NCI-H2227 (cell line): ENCODE data around the gene PATL1.
"Not testable (repeated sequence)": the region's sequence is repeated elsewhere in the genome, so short reads cannot be mapped to it uniquely, and the experiment has no call there.

Source experiments
- DNase-seq: peaks from one replicate; lab custom pipeline; 2025; ENCODE audit not compliant: unreplicated experiment; lab: John Stamatoyannopoulos, UW

The PATL1 gene

GRCh38 chr11:59674291-59674690 is 5.5 kb upstream of the PATL1 start:
- DNase-seq, result no peak

GRCh38 chr11:59673291-59673690 is 4.5 kb upstream of the PATL1 start:
- DNase-seq, result no peak

DNA sequence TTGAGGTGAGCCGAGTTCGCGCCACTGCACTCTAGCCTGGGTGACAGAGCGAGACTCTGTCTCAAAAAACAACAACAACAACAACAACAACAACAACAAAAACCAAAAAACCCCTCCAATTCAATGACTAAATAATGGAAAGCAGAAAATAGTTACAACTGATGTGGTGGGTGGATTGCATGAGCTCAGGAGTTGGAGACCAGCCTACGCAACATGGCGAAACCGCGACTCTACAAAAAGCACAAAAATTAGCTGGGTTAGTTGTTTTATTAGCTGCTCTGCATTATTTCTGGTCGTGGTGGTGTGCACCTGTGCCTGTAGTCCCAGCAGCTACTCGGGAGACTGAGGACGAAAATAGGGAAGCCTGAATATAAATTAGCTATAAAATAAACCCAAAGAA is 2.6 kb upstream of the PATL1 start:
- no peak for DNase-seq

DNA sequence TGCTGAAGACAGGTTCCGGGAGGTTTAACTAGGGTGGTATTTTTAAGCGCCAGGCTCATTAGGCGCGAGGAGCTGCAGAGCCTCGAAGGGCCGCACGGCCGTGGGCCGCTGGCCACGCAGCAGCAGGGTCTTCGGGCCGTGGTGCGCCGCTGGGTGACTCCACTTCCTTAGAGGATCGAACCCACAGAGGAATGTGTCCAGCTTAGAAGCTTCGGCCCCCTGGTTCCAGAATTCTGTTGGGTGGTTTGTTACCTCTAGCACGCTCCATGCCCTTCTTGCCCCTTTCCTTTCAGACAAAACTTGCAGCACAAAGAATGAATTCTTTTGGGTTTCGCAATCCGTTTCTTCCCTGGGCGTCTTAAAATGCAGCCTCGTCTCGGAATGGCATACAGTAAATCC is 773 bp upstream of the PATL1 start:
- no peak for DNase-seq

DNA sequence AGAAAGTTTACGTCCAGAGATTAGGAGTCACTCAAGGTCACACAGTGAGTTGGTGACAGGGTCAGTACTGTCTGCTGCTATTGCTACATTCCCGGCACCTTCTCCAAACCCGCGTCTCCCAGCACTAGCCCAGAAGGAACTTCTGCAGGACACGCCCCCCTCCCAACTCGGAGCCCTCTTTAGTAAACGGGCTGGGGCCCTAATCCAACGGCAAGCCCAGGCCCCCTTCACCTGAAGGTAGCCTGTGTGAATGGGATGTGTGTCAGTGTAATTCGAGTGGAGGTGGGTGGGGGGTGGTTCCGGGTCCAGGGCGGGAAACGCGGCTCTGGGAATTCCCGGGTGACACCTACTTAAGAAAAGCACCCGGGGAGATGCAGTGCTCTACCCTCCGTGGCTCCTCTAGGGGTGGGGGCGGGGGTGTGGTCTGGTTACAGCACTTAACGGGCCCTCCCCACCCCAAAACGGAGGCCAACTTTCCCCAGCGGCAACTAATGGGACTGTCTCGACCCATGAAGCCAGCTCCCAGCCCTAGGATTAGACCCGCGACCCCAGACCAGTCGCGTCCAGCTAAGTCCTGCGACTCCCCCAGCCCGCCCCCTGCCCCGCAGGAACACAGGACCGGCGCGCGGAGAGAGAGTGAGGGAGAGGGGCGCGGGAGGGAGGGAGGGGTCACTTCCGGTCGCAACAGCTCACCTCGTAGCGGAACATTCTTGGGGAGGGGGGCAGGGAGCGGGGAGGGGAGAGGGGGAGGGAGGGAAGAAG is 468 bp downstream of the PATL1 start:
- peak; percentile 51 for DNase-seq

- DNase-seq, result no peak
Measured at GRCh38 chr11:59667812-59668187, 1.0 kb downstream of the PATL1 start.

- DNase-seq, result no peak
Measured at GRCh38 chr11:59666969-59667368, 1.9 kb downstream of the PATL1 start.

GRCh38 chr11:59660621-59661020 is 8.2 kb downstream of the PATL1 start:
- no peak for DNase-seq

DNA sequence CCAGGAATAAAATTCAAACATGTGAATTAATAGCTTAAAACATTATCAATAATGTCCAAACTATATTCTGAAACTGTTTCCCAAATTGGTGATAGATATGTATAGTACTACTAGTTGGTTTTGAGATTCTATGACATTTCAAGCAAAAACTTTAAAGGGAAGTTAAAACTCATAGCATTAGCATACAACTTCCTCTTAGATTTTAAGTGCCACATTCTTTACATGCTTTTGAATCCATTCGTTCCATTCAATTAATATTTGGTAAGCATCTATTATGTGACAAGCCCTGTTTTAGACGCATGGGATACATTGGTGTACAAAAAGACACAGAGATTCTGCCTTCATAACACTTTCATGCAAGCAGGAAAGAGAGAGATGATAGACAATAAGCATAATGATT is 8.9 kb downstream of the PATL1 start:
- no peak for DNase-seq

- DNase-seq, result no peak
Measured at GRCh38 chr11:59658036-59658435, 10.8 kb downstream of the PATL1 start.

GRCh38 chr11:59654893-59655292 is 13.9 kb downstream of the PATL1 start:
- no peak for DNase-seq

DNA sequence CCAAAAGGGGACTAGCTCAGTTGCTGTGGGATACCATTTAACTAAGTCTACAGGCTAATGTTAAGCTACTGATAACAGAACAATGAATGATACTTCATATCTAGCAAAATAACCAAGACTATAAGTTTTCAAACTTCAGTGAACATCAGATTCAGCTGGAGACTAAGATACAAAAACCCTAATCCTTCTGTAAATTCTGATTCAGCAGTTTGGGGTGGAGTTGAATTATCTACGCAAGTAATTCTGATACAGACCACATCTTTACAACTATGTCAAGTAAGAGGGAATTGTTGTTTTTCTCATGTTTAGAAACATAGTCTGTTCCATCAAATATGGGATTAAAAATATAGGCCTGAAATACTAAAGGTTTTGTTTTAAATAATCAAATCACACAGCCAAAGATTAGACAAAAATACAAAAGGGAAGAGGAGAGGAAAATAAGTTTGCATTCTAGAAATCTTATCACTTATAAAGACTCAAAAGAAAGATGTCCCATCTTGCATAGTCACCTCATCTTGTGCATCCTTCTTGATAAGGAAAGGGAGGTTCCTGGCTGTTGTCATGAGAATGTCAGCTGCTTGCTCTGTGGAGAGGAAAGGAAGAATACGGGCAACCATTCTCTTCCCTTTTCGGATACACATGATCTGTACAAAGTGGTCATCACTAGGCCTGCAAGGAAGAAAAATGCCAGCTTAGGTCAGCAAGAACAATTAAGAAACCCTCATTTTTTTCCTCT is 21.4 kb downstream of the PATL1 start:
- no peak for DNase-seq

DNA sequence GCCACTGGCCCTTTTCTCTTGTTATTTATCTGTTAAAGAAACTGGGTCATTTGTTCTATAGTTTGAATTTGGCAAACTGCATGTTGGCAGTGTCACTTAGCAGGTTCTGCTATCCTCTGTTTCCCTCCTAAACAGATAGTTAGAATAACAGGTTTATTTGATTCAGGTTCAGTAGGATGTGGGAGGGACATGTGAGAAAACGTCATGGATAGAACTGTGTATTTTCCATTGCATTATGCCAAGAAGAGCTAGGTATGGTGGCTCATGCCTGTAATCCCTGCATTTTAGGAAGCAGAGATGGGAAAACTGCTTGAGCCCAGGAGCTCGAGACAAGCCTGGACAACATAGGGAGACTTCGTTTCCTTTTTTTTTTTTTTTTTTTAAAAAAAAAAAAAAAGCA is 24.3 kb downstream of the PATL1 start:
- no peak for DNase-seq

DNA sequence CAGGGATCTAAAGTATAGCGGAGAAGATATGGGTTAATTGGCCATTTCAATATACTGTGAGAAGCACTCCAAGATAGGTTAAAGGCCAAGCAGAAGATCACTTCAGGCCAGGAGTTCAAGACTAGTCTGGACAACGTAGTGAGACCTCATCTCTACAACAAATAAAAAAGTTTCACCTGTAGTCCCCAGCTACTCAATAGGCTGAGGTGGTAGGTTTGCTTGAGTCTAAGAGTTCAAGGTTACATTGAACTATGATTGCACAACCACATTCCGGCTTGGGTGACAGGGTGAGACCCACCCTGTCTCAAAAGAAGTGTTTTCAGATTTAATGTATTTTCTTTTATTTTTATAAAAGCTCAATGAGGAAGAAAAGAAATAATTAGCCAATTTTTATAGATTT is 25.4 kb downstream of the PATL1 start:
- DNase-seq, result no peak

GRCh38 chr11:59641156-59641555 is 27.7 kb downstream of the PATL1 start:
- no peak for DNase-seq

DNA sequence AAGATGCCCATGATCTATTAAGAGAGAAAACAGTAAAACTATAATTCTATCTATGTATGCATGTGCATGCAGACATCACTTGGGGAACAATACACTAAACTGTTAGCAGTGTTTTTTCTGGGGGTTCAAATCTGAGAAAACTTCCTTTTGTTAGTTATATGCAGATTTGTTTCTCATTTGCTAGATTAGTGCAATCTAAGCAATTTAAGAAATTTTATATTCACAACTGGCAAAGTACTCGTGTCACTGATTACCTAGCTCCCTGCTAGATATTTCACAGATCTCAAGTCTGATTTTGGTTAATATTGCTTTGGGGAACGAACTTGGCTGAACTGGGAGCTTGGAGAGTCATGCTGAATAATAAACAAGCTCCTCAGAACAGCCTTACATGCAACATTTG is 38.3 kb downstream of the PATL1 start:
- DNase-seq, result no peak

DNA sequence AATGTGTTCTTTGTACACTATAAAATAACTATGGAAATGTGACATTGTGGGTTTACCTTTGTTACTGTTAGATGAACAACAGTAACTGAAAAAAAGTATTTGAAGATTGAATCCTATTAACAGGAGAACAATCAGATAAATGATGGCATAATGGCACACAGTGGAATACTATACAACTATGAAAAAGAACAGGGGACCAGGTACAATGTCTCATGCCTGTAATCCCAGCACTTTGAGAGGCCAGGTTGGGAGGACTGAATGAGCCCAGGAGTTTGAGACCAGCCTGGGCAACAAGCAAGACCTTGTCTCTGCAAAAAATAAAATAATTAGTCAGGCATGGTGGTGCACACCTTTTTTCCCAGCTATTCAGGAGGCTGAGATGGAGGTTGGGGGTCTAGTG is 38.8 kb downstream of the PATL1 start:
- DNase-seq, result no peak

GRCh38 chr11:59626969-59627368 is 41.9 kb downstream of the PATL1 start:
- DNase-seq, result not testable (repeated sequence)

DNA sequence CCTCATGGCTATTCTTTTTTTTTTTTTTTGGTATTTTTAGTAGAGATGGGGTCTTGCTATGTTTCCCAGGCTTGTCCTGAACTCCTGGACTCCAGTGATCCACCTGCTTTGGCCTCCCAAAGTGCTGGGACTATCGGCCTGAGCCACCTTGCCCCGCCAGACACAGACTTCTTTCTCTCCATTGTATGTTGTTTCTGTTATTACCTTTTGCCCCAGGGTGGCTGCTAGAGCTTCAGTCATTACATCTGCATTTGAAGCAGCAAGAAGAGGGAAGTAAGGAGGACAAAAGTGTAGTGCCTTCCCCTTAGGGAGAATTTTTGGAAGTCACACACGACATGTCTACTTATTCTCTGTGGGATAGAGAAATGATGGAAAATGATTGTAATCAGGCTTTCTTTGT is 43.1 kb downstream of the PATL1 start:
- DNase-seq, result no peak

GRCh38 chr11:59617876-59618275 is 51.0 kb downstream of the PATL1 start:
- no peak for DNase-seq

DNA sequence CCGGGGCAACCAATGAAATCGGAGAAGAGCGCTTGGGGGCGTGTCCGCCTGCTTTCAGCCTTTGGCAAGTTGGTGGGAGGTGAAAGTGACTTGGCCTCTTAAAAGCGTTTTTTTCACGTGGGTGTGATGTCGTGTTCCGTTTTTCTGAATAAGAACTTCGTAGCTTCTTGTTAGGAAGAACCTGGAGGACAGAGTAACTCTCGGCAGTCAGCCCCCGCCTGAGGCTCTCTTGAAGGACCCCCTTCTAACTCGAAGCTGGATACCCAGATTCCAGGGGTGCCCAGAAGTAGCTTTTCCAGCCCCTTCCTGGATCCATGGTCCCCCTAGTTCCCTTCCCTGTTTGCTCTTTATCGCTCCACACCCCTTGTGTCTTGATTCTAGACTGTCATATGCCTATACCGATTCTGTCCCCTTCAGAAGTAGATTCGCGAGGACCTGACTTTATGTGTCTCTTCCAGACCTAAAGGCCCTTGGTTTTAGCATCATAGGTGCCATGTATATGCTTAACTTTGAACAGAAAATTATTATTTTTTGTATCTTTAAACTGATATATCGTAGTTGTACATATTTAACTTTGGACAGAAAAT is 52.3 kb downstream of the PATL1 start:
- no peak for DNase-seq

DNA sequence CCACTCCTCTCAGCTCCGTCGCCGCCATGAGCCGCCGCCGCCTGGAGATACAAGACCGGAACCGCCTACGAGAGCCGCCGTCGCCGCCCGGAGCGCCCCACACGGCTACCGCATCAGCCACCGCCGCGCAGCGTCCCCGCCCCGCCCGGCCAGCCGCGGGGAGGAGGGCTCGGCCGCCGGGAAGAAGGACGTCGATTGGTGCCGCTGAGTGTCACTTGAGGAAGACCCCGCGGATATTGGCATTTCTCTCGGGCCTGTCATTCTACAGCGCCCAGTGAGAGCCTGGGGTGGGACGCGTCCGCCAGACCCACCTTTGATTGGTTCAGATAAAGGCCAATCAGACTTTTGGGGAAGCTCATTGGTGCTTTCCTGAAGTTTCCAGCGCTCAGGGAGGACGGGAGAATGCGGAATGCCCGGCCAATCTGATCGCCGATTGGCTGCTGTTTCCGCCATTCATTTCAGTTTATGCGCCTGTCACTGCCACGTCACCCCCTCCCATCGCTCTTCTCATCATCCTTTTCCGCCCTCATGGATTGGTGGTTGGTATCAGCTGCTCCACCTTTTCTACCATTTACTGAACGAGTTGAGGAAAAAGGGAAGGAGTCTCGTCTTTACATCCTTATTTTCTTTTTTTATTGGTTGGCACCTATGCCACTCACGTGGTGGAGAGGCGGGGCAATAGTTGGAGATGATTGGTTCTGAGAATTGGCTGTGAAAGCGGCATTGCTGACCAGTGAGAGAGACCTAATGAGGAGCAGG is 53.0 kb downstream of the PATL1 start, which contains the start of gene OSBP:
OSBP (minus strand) TSS at position 138 of the 759 bp plus-strand sequence; CDS start at position 28, 110 bp downstream.
- peak; percentile 100 for DNase-seq
